ENCODE data around the gene CMBL.

DNA sequence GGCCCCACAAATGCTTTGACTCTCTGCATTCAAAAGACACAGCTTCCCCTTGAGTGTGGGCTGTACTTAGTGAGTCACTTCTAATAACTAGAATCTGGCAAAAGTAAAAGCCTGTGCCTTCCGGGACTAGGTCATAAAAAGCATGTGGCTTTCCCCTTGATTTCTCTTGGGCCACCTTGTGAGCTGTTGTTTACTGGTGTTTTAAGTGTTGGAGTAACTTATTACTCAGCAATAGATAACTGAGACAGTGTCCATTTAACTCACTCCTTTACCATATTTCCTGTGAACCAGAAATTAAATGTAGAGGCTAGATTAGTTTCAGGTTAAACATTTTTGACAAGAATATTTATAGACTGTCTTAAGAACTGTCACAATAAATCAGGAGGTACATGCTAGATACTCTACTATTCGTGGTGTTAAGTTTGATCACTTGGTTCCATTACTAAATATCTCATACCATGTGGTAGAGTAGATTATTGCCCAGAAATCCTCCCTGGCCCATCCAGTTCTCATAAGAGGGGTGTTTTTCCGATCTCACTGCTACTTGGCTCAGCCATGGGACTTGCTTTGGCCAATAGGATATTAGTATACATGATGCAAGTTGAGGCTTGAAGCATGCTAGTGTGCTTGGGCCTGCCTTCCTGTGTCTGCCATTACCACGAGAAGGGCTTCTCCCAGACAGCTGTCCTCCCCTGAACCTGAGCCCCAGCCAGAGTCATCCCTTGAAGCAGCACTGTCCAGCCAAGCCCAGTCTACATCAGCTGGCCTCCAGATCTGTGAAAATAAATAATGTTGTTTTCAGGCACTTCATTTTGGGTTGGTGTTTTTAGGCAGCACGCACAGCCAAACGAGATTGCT, 10.4 kb upstream of the CMBL start:
- TF ChIP-seq, protein P1, sequence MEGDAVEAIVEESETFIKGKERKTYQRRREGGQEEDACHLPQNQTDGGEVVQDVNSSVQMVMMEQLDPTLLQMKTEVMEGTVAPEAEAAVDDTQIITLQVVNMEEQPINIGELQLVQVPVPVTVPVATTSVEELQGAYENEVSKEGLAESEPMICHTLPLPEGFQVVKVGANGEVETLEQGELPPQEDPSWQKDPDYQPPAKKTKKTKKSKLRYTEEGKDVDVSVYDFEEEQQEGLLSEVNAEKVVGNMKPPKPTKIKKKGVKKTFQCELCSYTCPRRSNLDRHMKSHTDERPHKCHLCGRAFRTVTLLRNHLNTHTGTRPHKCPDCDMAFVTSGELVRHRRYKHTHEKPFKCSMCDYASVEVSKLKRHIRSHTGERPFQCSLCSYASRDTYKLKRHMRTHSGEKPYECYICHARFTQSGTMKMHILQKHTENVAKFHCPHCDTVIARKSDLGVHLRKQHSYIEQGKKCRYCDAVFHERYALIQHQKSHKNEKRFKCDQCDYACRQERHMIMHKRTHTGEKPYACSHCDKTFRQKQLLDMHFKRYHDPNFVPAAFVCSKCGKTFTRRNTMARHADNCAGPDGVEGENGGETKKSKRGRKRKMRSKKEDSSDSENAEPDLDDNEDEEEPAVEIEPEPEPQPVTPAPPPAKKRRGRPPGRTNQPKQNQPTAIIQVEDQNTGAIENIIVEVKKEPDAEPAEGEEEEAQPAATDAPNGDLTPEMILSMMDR (IDR thresholded peaks at IDR 0.05) = no peak
- TF ChIP-seq POLR2A (IDR thresholded peaks at IDR 0.05) = no peak
- TF ChIP-seq POLR2AphosphoS5 (IDR thresholded peaks at IDR 0.05) = no peak
